Erythroblast (primary cell): Measurements from ENCODE around the gene ARRDC2.

Experiments
- GATA1 ChIP-seq: IDR thresholded peaks from 2 replicates; pipeline ENCODE4 v1.6.1; 2011; ENCODE audit warnings: low read depth, mild to moderate bottlenecking, control low read depth, low read length, moderate library complexity
- POLR2A ChIP-seq: IDR thresholded peaks from 2 replicates; pipeline ENCODE4 v1.6.1; 2011; ENCODE audit warnings: mild to moderate bottlenecking, low read length

- no peak for TF ChIP-seq POLR2A
- no peak for TF ChIP-seq GATA1
Measured at GRCh38 chr19:18043676-18044075, 35.7 kb downstream of the ARRDC2 start.
